ENCODE measurements around the gene SHANK1. TPM values are rescaled to one million over a fixed set of nuclear protein-coding genes. Genes with fewer than 3 reads are reported as not detected.

Gene SHANK1
- total and polyA plus RNA-seq, 2 of the 13 experiments (the other 11 are each of a cell fraction or from before 2014, with no cell fraction given): not detected

DNA sequence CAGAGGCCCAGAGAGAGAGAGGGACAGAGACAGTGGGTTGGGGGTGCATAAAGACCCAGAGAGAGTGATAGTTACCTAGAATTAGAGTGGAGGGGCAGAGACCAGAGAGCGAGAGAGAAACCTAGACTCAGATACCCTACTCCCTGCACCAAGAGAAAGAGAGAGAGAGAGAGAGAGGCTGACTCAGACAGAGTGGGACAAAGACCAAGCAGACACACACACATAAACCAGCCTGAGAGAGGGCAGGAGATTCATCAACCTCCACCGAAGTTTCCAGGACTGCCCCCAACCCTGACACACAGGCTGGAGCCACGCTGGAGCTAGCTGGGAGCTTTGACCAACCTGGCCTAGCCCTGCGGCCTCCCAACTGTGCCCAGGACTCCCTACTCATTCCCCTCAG, 92.8 kb downstream of the SHANK1 start:
- FAIRE-seq: no peak
- H3K9me3 ChIP-seq (ENCODE audit: low read length): no peaks in the 10 kb centered on the region
- in situ Hi-C loops (cut with HindIII; ENCODE audit: extremely low pct_ligation_motif_present, low pct_unique_long_range_greater_than_20kb) (no loop called here), intact Hi-C loops (cut with micrococcal nuclease; ENCODE audit: unreplicated experiment) (no loop called here)
- ChIA-PET CTCF (ENCODE audit: low intra/inter-chr PET ratio, low total read pairs) (no interaction called here), POLR2A (no interaction called here)
- no peaks in the 10 kb centered on the region for H3K36me3 ChIP-seq (replicated peaks in 1 of 2; ENCODE audit: control insufficient read depth in 1 of 2, insufficient read depth in 2 of 2, low read length in 2 of 2)
- H3K9ac ChIP-seq (ENCODE audit: insufficient read depth, low read depth, low read length): no peak overlapping the region
- BruUV-seq (replicated peaks): no TSS peak
- no peak overlapping the region for H3K27ac ChIP-seq (ENCODE audit: extremely low read length, insufficient read depth, low read length)
- no peaks in the 10 kb centered on the region for H3K79me2 ChIP-seq (ENCODE audit: insufficient read depth, low read length)
- DNase-seq (ENCODE audit: low spot score): no peak
- no peak for ATAC-seq
- no peaks in the 10 kb centered on the region for H3K4me1 ChIP-seq (ENCODE audit: insufficient read depth, low read length)
- H3K4me3 ChIP-seq (replicated peaks in 1 of 3; ENCODE audit: insufficient read depth in 1 of 3, low read depth in 2 of 3, low read length in 3 of 3): no peak overlapping the region
- WGBS (ENCODE audit: low lambda C conversion rate): 6% methylated on average over 1 of the region's 4 CpGs
- no peak overlapping the region for H2AFZ ChIP-seq (ENCODE audit: low read length)
- H3K27me3 ChIP-seq (ENCODE audit: control insufficient read depth in 1 of 2, insufficient read depth in 2 of 2, low read length in 2 of 2): peaks cover 2 to 7% of the 10 kb centered on the region in 2 experiments; a peak in 2 of 5 replicates
- no peak overlapping the region for H3K4me2 ChIP-seq (ENCODE audit: low read depth, low read length)
- H4K20me1 ChIP-seq (ENCODE audit: insufficient read depth, low read length): no peaks in the 10 kb centered on the region
- TF ChIP-seq, protein P1, sequence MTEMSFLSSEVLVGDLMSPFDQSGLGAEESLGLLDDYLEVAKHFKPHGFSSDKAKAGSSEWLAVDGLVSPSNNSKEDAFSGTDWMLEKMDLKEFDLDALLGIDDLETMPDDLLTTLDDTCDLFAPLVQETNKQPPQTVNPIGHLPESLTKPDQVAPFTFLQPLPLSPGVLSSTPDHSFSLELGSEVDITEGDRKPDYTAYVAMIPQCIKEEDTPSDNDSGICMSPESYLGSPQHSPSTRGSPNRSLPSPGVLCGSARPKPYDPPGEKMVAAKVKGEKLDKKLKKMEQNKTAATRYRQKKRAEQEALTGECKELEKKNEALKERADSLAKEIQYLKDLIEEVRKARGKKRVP (CRISPR knock-in tag; IDR thresholded peaks at IDR 0.05): no peak
- TF ChIP-seq KLF11 (CRISPR knock-in tag; IDR thresholded peaks at IDR 0.05) (no peak), HDAC2 (CRISPR knock-in tag; IDR thresholded peaks at IDR 0.05) (no peak), ATM (IDR thresholded peaks at IDR 0.05; ENCODE audit: borderline replicate concordance) (no peak), GATA4 (IDR thresholded peaks at IDR 0.05; ENCODE audit: borderline replicate concordance, low read depth) (no peak), ZBTB7B (CRISPR knock-in tag; IDR thresholded peaks at IDR 0.05) (no peak), EZH2 (conservative IDR thresholded peaks at IDR 0.05; ENCODE audit: low read depth, low read length) (no peak), ZNF607 (CRISPR knock-in tag; IDR thresholded peaks at IDR 0.05; ENCODE audit: borderline replicate concordance) (no peak), ZNF326 (CRISPR knock-in tag; IDR thresholded peaks at IDR 0.05; ENCODE audit: borderline replicate concordance) (no peak), MED8 (CRISPR knock-in tag; IDR thresholded peaks at IDR 0.05; ENCODE audit: insufficient replicate concordance) (no peak), SALL2 (CRISPR knock-in tag; IDR thresholded peaks at IDR 0.05) (no peak), SMC3 (IDR thresholded peaks at IDR 0.05; ENCODE audit: low read length) (no peak), ZNF567 (CRISPR knock-in tag; IDR thresholded peaks at IDR 0.05; ENCODE audit: borderline replicate concordance) (no peak), ELF4 (CRISPR knock-in tag; IDR thresholded peaks at IDR 0.05; ENCODE audit: borderline replicate concordance) (no peak)
- TF ChIP-seq, protein P2, sequence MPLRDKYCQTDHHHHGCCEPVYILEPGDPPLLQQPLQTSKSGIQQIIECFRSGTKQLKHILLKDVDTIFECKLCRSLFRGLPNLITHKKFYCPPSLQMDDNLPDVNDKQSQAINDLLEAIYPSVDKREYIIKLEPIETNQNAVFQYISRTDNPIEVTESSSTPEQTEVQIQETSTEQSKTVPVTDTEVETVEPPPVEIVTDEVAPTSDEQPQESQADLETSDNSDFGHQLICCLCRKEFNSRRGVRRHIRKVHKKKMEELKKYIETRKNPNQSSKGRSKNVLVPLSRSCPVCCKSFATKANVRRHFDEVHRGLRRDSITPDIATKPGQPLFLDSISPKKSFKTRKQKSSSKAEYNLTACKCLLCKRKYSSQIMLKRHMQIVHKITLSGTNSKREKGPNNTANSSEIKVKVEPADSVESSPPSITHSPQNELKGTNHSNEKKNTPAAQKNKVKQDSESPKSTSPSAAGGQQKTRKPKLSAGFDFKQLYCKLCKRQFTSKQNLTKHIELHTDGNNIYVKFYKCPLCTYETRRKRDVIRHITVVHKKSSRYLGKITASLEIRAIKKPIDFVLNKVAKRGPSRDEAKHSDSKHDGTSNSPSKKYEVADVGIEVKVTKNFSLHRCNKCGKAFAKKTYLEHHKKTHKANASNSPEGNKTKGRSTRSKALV (CRISPR knock-in tag; IDR thresholded peaks at IDR 0.05): no peak
- TF ChIP-seq, protein P3, sequence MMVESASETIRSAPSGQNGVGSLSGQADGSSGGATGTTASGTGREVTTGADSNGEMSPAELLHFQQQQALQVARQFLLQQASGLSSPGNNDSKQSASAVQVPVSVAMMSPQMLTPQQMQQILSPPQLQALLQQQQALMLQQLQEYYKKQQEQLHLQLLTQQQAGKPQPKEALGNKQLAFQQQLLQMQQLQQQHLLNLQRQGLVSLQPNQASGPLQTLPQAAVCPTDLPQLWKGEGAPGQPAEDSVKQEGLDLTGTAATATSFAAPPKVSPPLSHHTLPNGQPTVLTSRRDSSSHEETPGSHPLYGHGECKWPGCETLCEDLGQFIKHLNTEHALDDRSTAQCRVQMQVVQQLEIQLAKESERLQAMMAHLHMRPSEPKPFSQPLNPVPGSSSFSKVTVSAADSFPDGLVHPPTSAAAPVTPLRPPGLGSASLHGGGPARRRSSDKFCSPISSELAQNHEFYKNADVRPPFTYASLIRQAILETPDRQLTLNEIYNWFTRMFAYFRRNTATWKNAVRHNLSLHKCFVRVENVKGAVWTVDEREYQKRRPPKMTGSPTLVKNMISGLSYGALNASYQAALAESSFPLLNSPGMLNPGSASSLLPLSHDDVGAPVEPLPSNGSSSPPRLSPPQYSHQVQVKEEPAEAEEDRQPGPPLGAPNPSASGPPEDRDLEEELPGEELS (CRISPR knock-in tag; IDR thresholded peaks at IDR 0.05): no peak
- TF ChIP-seq, protein P4, sequence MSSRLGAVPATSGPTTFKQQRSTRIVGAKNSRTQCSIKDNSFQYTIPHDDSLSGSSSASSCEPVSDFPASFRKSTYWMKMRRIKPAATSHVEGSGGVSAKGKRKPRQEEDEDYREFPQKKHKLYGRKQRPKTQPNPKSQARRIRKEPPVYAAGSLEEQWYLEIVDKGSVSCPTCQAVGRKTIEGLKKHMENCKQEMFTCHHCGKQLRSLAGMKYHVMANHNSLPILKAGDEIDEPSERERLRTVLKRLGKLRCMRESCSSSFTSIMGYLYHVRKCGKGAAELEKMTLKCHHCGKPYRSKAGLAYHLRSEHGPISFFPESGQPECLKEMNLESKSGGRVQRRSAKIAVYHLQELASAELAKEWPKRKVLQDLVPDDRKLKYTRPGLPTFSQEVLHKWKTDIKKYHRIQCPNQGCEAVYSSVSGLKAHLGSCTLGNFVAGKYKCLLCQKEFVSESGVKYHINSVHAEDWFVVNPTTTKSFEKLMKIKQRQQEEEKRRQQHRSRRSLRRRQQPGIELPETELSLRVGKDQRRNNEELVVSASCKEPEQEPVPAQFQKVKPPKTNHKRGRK (CRISPR knock-in tag; IDR thresholded peaks at IDR 0.05): no peak
- TF ChIP-seq, protein P5, sequence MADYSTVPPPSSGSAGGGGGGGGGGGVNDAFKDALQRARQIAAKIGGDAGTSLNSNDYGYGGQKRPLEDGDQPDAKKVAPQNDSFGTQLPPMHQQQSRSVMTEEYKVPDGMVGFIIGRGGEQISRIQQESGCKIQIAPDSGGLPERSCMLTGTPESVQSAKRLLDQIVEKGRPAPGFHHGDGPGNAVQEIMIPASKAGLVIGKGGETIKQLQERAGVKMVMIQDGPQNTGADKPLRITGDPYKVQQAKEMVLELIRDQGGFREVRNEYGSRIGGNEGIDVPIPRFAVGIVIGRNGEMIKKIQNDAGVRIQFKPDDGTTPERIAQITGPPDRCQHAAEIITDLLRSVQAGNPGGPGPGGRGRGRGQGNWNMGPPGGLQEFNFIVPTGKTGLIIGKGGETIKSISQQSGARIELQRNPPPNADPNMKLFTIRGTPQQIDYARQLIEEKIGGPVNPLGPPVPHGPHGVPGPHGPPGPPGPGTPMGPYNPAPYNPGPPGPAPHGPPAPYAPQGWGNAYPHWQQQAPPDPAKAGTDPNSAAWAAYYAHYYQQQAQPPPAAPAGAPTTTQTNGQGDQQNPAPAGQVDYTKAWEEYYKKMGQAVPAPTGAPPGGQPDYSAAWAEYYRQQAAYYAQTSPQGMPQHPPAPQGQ (CRISPR knock-in tag; IDR thresholded peaks at IDR 0.05; ENCODE audit: borderline replicate concordance): no peak

All from HepG2 (cell line).